HG03521 (cell line): ENCODE measurements around the gene CABS1.

ENCODE experiments used
- ATAC-seq: cut with Tn5 transposase; IDR thresholded peaks from one replicate; pipeline ENCODE4 v1.9.1; 2021; ENCODE audit warnings: mild to moderate bottlenecking, moderate library complexity; ENCODE audit not compliant: unreplicated experiment

CABS1 gene

DNA sequence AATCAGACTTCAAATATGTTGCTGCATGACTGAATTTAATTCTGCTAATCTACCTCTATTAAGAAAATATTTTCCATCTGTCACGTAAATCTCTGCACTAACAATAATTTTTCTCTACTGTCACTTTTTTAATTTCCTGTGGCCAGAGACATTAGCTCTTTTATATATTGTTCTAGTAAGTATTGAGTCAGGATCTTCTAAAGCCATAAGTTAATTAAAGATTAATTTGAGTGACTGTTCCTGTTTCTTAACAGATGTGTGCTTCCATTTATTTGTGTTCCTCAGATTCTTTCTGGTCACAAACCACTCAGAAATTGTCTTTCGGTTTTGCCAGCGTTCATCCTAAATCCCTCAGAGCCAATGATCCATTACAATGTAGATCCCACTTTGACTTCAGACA is 45.8 kb downstream of the CABS1 start:
- no peak for ATAC-seq

DNA sequence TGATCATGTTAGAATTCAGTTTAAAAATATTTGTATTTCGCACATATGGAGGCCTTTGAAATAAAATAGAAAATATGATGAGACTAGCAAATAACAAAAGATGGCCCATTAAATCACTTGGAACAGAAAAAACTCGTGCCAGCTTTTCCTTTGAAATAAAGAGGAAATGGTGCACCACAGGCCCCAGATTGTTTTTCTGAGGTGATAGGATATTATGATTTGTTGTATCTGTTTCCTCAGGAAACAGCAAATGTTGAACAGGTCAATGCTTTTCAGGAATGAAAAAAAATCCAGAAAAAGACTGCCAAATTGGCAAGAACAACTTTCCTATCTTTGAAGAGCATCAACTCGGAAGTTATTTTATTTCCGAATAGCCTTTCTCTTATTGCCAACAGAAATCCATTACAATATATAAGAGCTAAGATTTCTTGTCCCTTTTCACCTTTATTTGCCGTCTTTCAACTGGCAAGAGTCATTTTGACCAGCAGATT is 48.0 kb downstream of the CABS1 start, which contains the start of gene SMR3B:
TSS of gene SMR3B (plus strand) at position 441 of the 491 bp plus-strand sequence. CDS start 1,380 bp downstream, outside the sequence.
- no peak for ATAC-seq
